ENCODE results near the gene ME2.

GRCh38 chr18:50938912-50939311 is 60.0 kb downstream of the ME2 start:
- TF ChIP-seq, protein P1, sequence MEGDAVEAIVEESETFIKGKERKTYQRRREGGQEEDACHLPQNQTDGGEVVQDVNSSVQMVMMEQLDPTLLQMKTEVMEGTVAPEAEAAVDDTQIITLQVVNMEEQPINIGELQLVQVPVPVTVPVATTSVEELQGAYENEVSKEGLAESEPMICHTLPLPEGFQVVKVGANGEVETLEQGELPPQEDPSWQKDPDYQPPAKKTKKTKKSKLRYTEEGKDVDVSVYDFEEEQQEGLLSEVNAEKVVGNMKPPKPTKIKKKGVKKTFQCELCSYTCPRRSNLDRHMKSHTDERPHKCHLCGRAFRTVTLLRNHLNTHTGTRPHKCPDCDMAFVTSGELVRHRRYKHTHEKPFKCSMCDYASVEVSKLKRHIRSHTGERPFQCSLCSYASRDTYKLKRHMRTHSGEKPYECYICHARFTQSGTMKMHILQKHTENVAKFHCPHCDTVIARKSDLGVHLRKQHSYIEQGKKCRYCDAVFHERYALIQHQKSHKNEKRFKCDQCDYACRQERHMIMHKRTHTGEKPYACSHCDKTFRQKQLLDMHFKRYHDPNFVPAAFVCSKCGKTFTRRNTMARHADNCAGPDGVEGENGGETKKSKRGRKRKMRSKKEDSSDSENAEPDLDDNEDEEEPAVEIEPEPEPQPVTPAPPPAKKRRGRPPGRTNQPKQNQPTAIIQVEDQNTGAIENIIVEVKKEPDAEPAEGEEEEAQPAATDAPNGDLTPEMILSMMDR (IDR thresholded peaks at IDR 0.05): no peak
- TF ChIP-seq POLR2A (IDR thresholded peaks at IDR 0.05): no peak

Data from uterus (tissue), 2 donors.